ENCODE results near the gene TMPRSS6.

- TF ChIP-seq CTCF (IDR thresholded peaks at IDR 0.05) (no peak), POLR2A (IDR thresholded peaks at IDR 0.05) (no peak), POLR2AphosphoS5 (IDR thresholded peaks at IDR 0.05; ENCODE audit: insufficient read depth in 1 of 2, low read depth in 1 of 2) (no peak)
Observed at GRCh38 chr22:37146507-37147180, 37.1 kb upstream of the TMPRSS6 start.
